MCF 10A (cell line): ENCODE measurements around the gene CTCF. TPM values are rescaled to one million over a fixed set of nuclear protein-coding genes. Genes with fewer than 3 reads are reported as not detected.

Experiments
- BruUV-seq: library from RNA; stranded (reverse); fragments of 400-500 nt; replicated peaks from 2 replicates; lab custom pipeline; 2021; lab: Mats Ljungman, UMichigan
- CTCF ChIA-PET: fragments of 300-600 bp; sonication (Branson Sonifier 250); formaldehyde crosslinking; extraction: SDS; loops from one replicate; lab custom pipeline; 2021; ENCODE audit warnings: antibody characterized with exemption, inconsistent platforms; lab: Yijun Ruan, JAX
- POLR2A ChIA-PET: fragments of 300-600, 350-650 bp; sonication (Branson Sonifier 250); formaldehyde crosslinking; extraction: SDS; loops from one replicate; lab custom pipeline; 2020; ENCODE audit warnings: antibody characterized with exemption, inconsistent platforms; lab: Yijun Ruan, JAX
- DNase-seq: peaks from one replicate; pipeline ENCODE4 v3.0.0-alpha.2; 2018; ENCODE audit not compliant: unreplicated experiment
- H3K27ac Mint-ChIP-seq: one replicate; pipeline ENCODE4 v1.8.0; 2022; ENCODE audit warnings: mild to moderate bottlenecking, low read depth, mixed read lengths; ENCODE audit not compliant: unreplicated experiment
- H3K27me3 Mint-ChIP-seq: one replicate; pipeline ENCODE4 v1.8.0; 2022; ENCODE audit warnings: mixed read lengths; ENCODE audit not compliant: insufficient read depth, unreplicated experiment
- H3K36me3 Mint-ChIP-seq: one replicate; pipeline ENCODE4 v1.8.0; 2022; ENCODE audit warnings: mild to moderate bottlenecking, moderate library complexity, mixed read lengths; ENCODE audit not compliant: insufficient read depth, unreplicated experiment
- H3K4me1 Mint-ChIP-seq: one replicate; pipeline ENCODE4 v1.8.0; 2022; ENCODE audit warnings: mixed read lengths; ENCODE audit not compliant: insufficient read depth, unreplicated experiment
- H3K4me3 Mint-ChIP-seq: one replicate; pipeline ENCODE4 v1.8.0; 2022; ENCODE audit warnings: mild to moderate bottlenecking, moderate library complexity, mixed read lengths; ENCODE audit not compliant: unreplicated experiment
- H3K9me3 Mint-ChIP-seq: one replicate; pipeline ENCODE4 v1.8.0; 2022; ENCODE audit warnings: mixed read lengths; ENCODE audit not compliant: unreplicated experiment
- CTCF ChIP-seq: fragments of 200-600 bp; IDR thresholded peaks from one replicate; pipeline ENCODE4 v1.8.0; 2022; ENCODE audit warnings: antibody characterized with exemption, mild to moderate bottlenecking; ENCODE audit not compliant: unreplicated experiment
- intact Hi-C: fragments of 100-400 bp; cut with micrococcal nuclease; formaldehyde crosslinking; loops from 2 replicates; pipeline ENCODE4 v1.14.1; 2022
- total RNA-seq: library from RNA; stranded (reverse); gene quantifications from 2 replicates; pipeline ENCODE4 v1.2.3, GENCODE V29; 2022

CTCF gene
- total RNA-seq, 1 experiment from 2014 or later = 40.6 TPM

DNA sequence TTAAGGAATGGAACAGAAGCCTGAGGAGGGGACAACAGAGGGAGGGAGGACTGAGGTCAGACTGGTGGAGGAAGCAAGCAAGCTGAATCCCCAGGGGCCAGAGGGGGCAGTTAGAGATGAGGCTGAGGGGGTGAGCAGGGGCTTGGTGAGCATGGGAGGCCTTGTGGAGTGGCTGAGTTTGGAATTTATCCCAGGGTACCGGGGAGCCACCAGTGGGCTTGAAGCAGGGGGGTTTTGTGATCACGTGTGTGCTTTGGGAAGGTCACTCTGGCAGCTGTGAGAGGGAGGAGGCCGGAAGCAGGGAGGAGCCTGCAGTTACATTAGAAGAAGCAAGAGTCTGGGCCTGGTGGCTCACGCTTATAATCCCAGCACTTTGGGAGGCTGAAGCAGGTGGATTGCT is 9.8 kb upstream of the CTCF start:
- Mint-ChIP-seq H3K36me3 (no peaks in the 10 kb centered on the region), H3K9me3 (no peaks in the 10 kb centered on the region), H3K4me1 (peaks cover 17% of the 10 kb centered on the region), H3K27me3 (no peaks in the 10 kb centered on the region), H3K4me3 (no peak overlapping the region), H3K27ac (no peak overlapping the region)
- DNase-seq = no peak
- intact Hi-C loops = no loop called here
- BruUV-seq = no TSS peak
- no peak for TF ChIP-seq CTCF
- ChIA-PET CTCF (interaction anchor here (0.6 kb wide), 2 partner anchors 113 to 363 kb away, joined by 3 read pairs; no protein-coding TSS in a partner anchor), POLR2A (no interaction called here)

GRCh38 chr16:67555795-67556212 is 6.5 kb upstream of the CTCF start:
- Mint-ChIP-seq H3K27ac (peak overlapping the region; percentile 80), H3K4me1 (peaks cover 13% of the 10 kb centered on the region), H3K9me3 (no peaks in the 10 kb centered on the region), H3K36me3 (peaks cover 6% of the 10 kb centered on the region), H3K4me3 (no peak overlapping the region), H3K27me3 (no peaks in the 10 kb centered on the region)
- intact Hi-C loops = no loop called here
- POLR2A ChIA-PET = interaction anchor here (0.7 to 2.4 kb wide), 10 partner anchors 8 to 251 kb away, joined by 3 to 8 read pairs (median 4); partner anchors contain the start of genes ATP6V0D1, RANBP10 and TSNAXIP1
- DNase-seq = peak; percentile 64
- TF ChIP-seq CTCF = no peak
- CTCF ChIA-PET = interaction anchor here (0.6 to 5.6 kb wide), 6 partner anchors 8 to 904 kb away, joined by 3 to 44 read pairs (median 5); no protein-coding TSS in a partner anchor
- BruUV-seq = no TSS peak

DNA sequence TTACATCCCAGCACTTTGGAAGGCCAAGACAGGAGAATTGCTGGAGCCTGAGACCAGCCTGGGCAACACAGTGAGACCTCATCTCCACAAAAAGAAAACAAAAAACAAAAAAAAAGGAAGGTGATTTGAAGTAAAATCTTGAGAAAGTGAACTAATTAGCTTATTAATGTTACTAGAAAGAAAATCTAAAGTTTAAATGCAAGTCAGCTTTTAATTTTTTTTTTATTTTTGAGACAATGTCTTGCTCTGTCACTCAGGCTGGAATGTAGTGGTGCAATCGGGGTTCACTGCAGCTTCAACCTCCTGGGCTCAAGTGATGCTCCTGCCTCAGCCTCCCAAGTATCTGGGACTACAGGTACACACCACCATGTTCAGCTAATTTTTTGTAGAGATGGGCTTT is 3.5 kb upstream of the CTCF start:
- Mint-ChIP-seq H3K4me3 (no peak overlapping the region), H3K9me3 (no peaks in the 10 kb centered on the region), H3K4me1 (peaks cover 14% of the 10 kb centered on the region), H3K27ac (no peak overlapping the region), H3K27me3 (no peaks in the 10 kb centered on the region), H3K36me3 (peaks cover 6% of the 10 kb centered on the region)
- BruUV-seq = no TSS peak
- POLR2A ChIA-PET = interaction anchor here (0.8 to 1.2 kb wide), 4 partner anchors 12 to 248 kb away, joined by 3 read pairs; partner anchors contain the start of genes ACD, RANBP10 and TSNAXIP1
- no peak for TF ChIP-seq CTCF
- CTCF ChIA-PET = interaction anchor here (0.6 to 5.6 kb wide), 7 partner anchors 8 to 142 kb away, joined by 3 to 44 read pairs (median 3); no protein-coding TSS in a partner anchor
- intact Hi-C loops = no loop called here
- no peak for DNase-seq

GRCh38 chr16:67560827-67561342 is 1.4 kb upstream of the CTCF start:
- no peak for DNase-seq
- no peak for TF ChIP-seq CTCF
- Mint-ChIP-seq H3K4me3 (peak overlapping the region; percentile 88), H3K9me3 (no peaks in the 10 kb centered on the region), H3K27ac (no peak overlapping the region), H3K4me1 (peaks cover 10% of the 10 kb centered on the region), H3K27me3 (no peaks in the 10 kb centered on the region), H3K36me3 (peaks cover 6% of the 10 kb centered on the region)
- intact Hi-C loops = loop anchor here (5.0 kb wide), 1 partner anchor 81 kb away; no protein-coding TSS in a partner anchor
- ChIA-PET POLR2A (interaction anchor here (1.1 to 2.8 kb wide), 13 partner anchors 11 to 375 kb away, joined by 3 to 23 read pairs (median 8); partner anchors contain the start of genes ACD, ATP6V0D1, GFOD2 and RANBP10), CTCF (interaction anchor here (0.5 to 4.6 kb wide), 13 partner anchors 9 to 385 kb away, joined by 3 to 50 read pairs (median 3); partner anchors contain the start of genes ACD and PARD6A)
- BruUV-seq = no TSS peak
